OCI-LY3 (cell line): ENCODE data around the gene LONRF3.

Experiments
- H2AFZ ChIP-seq: fragments of 200-600, 300-600 bp; shearing (Covaris generic); 2 replicates; pipeline ENCODE4 v1.6.0; 2014; ENCODE audit warnings: antibody characterized with exemption, low read depth, low read length
- H3K27ac ChIP-seq: fragments of 200-600, 300-600 bp; sonication (generic); 2 replicates; pipeline ENCODE4 v1.5.1; 2014; ENCODE audit warnings: mild to moderate bottlenecking, low read length, moderate library complexity, mixed read lengths
- H3K27me3 ChIP-seq: fragments of 200-600, 300-600 bp; sonication (generic); 2 replicates; pipeline ENCODE4 v1.6.1; 2014; ENCODE audit warnings: low read depth, low read length, mixed read lengths
- H3K36me3 ChIP-seq: fragments of 200-600, 300-600 bp; sonication (generic); replicated peaks from 2 replicates; pipeline ENCODE3; 2014; ENCODE audit warnings: low read depth, low read length, mixed read lengths
- H3K4me1 ChIP-seq: fragments of 300-600, 200-600 bp; sonication (generic); 2 replicates; pipeline ENCODE4 v1.6.1; 2014; ENCODE audit warnings: low read length, mixed read lengths
- H3K4me2 ChIP-seq: fragments of 200-600, 300-600 bp; sonication (generic); 2 replicates; pipeline ENCODE4 v1.6.1; 2014; ENCODE audit warnings: low read length, mixed read lengths
- H3K4me3 ChIP-seq: fragments of 300-600, 200-600 bp; sonication (generic); 2 replicates; pipeline ENCODE4 v1.5.1; 2014; ENCODE audit warnings: antibody characterized with exemption, mild to moderate bottlenecking, low read length, moderate library complexity
- H3K79me2 ChIP-seq: fragments of 300-600, 200-600 bp; shearing (Covaris generic); 2 replicates; pipeline ENCODE4 v1.6.1; 2014; ENCODE audit warnings: mild to moderate bottlenecking, low read length, mixed read lengths
- H3K9ac ChIP-seq: fragments of 300-600, 200-600 bp; shearing (Covaris generic); 2 replicates; pipeline ENCODE4 v1.6.0; 2014; ENCODE audit warnings: mild to moderate bottlenecking, low read length, moderate library complexity
- H3K9me3 ChIP-seq: fragments of 200-600, 300-600 bp; shearing (Covaris generic); 2 replicates; pipeline ENCODE4 v1.6.1; 2014; ENCODE audit warnings: low read length, mixed read lengths; ENCODE audit not compliant: insufficient read depth
- H4K20me1 ChIP-seq: fragments of 200-600, 300-600 bp; sonication (generic); 2 replicates; pipeline ENCODE4 v1.6.1; 2016; ENCODE audit warnings: low read length, mixed read lengths; ENCODE audit not compliant: insufficient read depth
- CTCF ChIP-seq: fragments of 200-600, 300-600 bp; sonication (generic); IDR thresholded peaks from 2 replicates; pipeline ENCODE4 v1.5.1; 2014; ENCODE audit warnings: antibody characterized with exemption, low read length, low read depth
- EZH2phosphoT487 ChIP-seq: fragments of 200-600 bp; shearing (Covaris generic); IDR thresholded peaks from 2 replicates; pipeline ENCODE4 v1.6.1; 2018; ENCODE audit warnings: antibody characterized with exemption, mixed run types, low read depth

LONRF3 gene

GRCh38 chrX:119042040-119042439 is 67.6 kb downstream of the LONRF3 start:
- no peak overlapping the region for H3K27ac ChIP-seq
- no peaks in the 10 kb centered on the region for H4K20me1 ChIP-seq
- peaks cover 5% of the 10 kb centered on the region for H3K4me1 ChIP-seq
- H3K27me3 ChIP-seq = no peaks in the 10 kb centered on the region
- no peak overlapping the region for H2AFZ ChIP-seq
- no peak overlapping the region for H3K9ac ChIP-seq
- no peak overlapping the region for H3K4me3 ChIP-seq
- no peaks in the 10 kb centered on the region for H3K36me3 ChIP-seq
- H3K79me2 ChIP-seq = no peaks in the 10 kb centered on the region
- TF ChIP-seq CTCF (no peak), EZH2phosphoT487 (no peak)
- no peaks in the 10 kb centered on the region for H3K9me3 ChIP-seq
- no peak overlapping the region for H3K4me2 ChIP-seq

GRCh38 chrX:119042996-119043395 is 68.6 kb downstream of the LONRF3 start:
- Histone ChIP-seq H2AFZ (no peak overlapping the region), H3K36me3 (no peaks in the 10 kb centered on the region), H3K79me2 (no peaks in the 10 kb centered on the region), H3K9ac (no peak overlapping the region), H3K4me2 (no peak overlapping the region), H3K27ac (no peak overlapping the region), H3K27me3 (no peaks in the 10 kb centered on the region; the same call in 1 of the 2 replicates), H4K20me1 (no peaks in the 10 kb centered on the region), H3K9me3 (no peaks in the 10 kb centered on the region), H3K4me3 (no peak overlapping the region), H3K4me1 (peaks cover 5% of the 10 kb centered on the region)
- TF ChIP-seq CTCF (no peak), EZH2phosphoT487 (no peak)

GRCh38 chrX:119045884-119046283 is 71.5 kb downstream of the LONRF3 start:
- Histone ChIP-seq H3K4me1 (peaks cover 5% of the 10 kb centered on the region), H3K9me3 (no peaks in the 10 kb centered on the region), H3K4me2 (no peak overlapping the region), H3K9ac (no peak overlapping the region), H3K27me3 (no peaks in the 10 kb centered on the region; the same call in 1 of the 2 replicates), H3K27ac (no peak overlapping the region), H3K36me3 (no peaks in the 10 kb centered on the region), H4K20me1 (no peaks in the 10 kb centered on the region), H2AFZ (no peak overlapping the region), H3K79me2 (no peaks in the 10 kb centered on the region), H3K4me3 (no peak overlapping the region)
- TF ChIP-seq EZH2phosphoT487 = no peak
- no peak for TF ChIP-seq CTCF

GRCh38 chrX:119055687-119056086 is 81.3 kb downstream of the LONRF3 start:
- peaks cover 6% of the 10 kb centered on the region; the same call in 1 of the 2 replicates for H3K27me3 ChIP-seq
- H3K4me1 ChIP-seq = no peaks in the 10 kb centered on the region
- H3K9me3 ChIP-seq = no peaks in the 10 kb centered on the region
- no peaks in the 10 kb centered on the region for H3K79me2 ChIP-seq
- no peak overlapping the region for H3K4me2 ChIP-seq
- no peaks in the 10 kb centered on the region for H3K36me3 ChIP-seq
- no peak overlapping the region for H2AFZ ChIP-seq
- H3K27ac ChIP-seq = no peak overlapping the region
- no peak for TF ChIP-seq EZH2phosphoT487
- no peak for TF ChIP-seq CTCF
- H3K9ac ChIP-seq = no peak overlapping the region
- H4K20me1 ChIP-seq = no peaks in the 10 kb centered on the region
- no peak overlapping the region for H3K4me3 ChIP-seq
